GM21786 (cell line): ENCODE data around the gene LINGO4.
"Not testable (repeated sequence)": the region's sequence is repeated elsewhere in the genome, so short reads cannot be mapped to it uniquely, and the experiment has no call there.

Experiments
- ATAC-seq: cut with Tn5 transposase; IDR thresholded peaks from one replicate; pipeline ENCODE4 v1.9.1; 2021; ENCODE audit not compliant: unreplicated experiment

Gene LINGO4

GRCh38 chr1:151783796-151784195, 21.4 kb downstream of the LINGO4 start:
- ATAC-seq: no peak

- ATAC-seq: no peak
These were observed 22.5 kb downstream of the LINGO4 start for GRCh38 chr1:151782741-151783140.

- not testable (repeated sequence) for ATAC-seq
These were observed 23.2 kb downstream of the LINGO4 start for GRCh38 chr1:151782026-151782425.

DNA sequence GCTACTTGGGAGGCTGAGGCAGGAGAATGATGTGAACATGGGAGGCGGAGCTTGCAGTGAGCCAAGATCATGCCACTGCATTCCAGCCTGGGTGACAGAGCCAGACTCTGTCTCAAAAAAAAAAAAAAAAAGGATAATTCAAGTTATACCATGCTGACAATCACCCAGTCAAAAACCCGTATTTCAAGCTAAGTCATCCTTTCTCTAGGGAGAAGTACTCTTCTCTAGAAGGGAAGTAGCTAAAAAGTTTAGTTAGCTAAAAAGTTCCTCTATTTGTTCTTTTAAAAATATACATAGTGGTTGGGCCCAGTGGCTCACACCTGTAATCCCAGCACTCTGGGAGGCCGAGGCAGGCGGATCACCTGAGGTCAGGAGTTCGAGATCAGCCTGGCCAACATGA, 24.5 kb downstream of the LINGO4 start:
- not testable (repeated sequence) for ATAC-seq

- no peak for ATAC-seq
These were observed 25.4 kb downstream of the LINGO4 start for GRCh38 chr1:151779852-151780251.

- ATAC-seq: no peak
These were observed 27.9 kb downstream of the LINGO4 start for GRCh38 chr1:151777317-151777716.

DNA sequence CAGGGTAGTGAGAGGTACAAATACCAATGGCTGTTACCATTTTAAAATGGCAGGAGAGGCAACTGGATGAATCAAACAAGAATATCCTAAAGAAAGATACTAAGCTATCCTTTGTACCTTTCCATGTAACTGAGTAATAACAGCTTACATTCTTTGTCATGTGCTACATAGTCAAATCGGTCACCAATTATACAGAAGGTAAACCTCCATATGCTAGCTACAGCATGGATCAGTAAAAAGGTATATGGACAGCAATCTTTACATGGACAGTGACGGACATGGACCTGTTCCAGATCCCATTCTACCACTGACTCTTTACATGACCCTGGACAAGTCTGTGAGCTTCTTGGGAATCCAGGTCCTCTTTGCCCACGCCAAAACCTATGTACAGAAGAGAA, 28.6 kb downstream of the LINGO4 start:
- ATAC-seq: no peak

DNA sequence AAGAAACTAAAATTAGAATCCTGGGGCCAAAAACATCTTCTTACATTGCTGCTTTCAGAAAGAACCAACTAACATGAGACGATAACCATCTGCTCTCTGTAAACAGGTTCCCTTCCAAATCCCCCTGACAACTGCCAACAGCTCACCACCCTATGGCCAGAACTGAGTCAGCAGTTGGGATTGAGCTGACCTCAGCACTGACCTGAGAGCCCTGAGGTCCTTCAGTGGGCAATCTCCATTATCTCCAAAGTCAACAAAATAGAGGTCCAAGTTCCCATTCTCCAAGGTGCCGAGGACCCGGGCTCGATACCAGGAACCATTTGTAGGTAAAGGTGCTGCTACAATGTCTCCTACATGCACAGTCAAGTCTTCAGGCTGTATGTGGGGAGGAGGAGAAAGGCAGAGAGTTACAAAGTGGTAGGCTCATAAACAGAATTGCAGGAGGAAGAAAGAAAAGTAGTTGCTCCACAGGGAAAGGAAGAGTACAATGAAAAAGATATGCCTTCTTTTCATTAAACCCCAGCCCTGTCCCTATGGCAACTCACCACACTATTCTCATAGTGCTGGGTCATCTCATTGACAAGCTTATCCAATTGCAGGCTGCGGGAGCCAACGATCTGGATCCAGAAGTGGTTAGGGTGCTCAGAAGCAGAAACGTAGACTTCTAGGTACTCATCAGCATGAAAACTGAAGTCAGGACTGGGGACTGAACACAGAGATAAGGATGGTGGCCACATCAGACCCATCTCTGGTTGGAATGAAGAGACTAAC, 29.1 kb downstream of the LINGO4 start:
- ATAC-seq: no peak

DNA sequence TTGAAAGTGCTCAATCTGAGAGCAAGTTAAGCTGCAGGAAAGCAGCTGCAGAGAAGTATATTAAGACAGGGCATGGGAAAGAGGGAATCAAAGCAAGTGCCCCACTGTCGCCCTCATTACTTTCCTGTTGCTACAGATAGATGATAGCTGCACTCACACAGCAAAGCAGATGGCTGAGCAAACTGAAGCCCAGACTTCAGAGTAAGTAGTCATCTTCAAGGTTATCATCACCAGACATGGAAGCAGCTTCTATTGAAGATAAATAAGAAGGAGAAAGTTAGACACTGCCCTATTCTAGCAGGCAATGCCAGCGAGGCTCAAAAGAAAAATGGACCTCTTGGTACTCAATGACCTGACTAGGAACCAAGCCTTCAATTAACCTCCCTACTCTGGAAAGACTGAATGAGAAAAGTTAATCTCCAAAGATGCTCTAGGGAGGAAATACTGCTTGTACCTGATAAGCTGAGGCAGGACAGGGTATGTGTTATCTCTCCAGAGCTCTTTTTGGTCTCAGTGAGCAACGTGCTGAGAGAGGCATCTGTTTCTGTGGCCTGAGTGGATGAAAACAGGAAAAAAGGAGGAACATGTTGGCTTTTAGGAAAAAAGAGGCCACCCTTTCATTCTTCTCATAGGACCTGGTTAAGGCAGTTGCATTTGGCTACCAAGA, 30.8 kb downstream of the LINGO4 start:
- no peak for ATAC-seq

- no peak for ATAC-seq
These were observed 31.5 kb downstream of the LINGO4 start for GRCh38 chr1:151773702-151774101.

DNA sequence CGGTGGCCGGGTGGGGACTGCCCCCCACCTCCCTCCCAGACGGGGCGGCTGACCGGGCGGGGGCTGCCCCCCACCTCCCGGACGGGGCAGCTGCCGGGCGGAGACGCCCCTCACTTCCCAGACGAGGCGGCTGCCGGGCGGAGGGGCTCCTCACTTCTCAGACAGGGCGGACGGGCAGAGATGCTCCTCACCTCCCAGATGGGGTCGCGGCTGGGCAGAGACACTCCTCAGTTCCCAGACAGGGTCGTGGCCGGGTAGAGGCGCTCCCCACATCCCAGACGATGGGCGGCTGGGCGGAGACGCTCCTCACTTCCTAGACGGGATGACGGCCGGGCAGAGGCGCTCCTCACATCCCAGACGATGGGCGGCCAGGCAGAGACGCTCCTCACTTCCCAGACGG, 35.9 kb downstream of the LINGO4 start:
- ATAC-seq: not testable (repeated sequence)

- ATAC-seq: not testable (repeated sequence)
These were observed 36.7 kb downstream of the LINGO4 start for GRCh38 chr1:151768351-151769066.

GRCh38 chr1:151763990-151764389, 41.2 kb downstream of the LINGO4 start:
- ATAC-seq: no peak

GRCh38 chr1:151762941-151763921, 42.0 kb downstream of the LINGO4 start, which contains the start of gene MRPL9:
Gene MRPL9, minus strand, starts transcription at chr1:151763496. Its CDS starts 17 bp downstream, at chr1:151763479.
- peak; percentile 89 for ATAC-seq

GRCh38 chr1:151760597-151761385, 44.4 kb downstream of the LINGO4 start:
- no peak for ATAC-seq

DNA sequence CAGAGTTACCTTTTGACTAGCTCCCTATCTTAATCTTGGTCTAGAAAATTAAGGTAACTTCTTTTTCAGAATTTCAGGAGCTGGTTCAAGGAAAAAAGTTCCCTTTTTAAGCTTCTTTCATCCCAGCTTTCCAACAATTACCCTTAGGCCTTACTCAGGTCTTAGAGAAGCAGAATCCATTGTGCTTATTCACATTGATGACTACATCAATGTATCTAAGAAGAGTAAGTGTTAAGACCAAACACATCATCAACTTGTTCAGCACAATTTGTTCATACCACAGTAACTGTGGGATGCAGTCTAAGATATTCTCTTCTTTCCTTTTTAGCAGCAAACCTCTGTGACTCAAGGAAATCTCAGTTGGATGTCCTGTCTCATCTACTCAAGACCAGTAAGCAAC, 46.0 kb downstream of the LINGO4 start:
- ATAC-seq: no peak

DNA sequence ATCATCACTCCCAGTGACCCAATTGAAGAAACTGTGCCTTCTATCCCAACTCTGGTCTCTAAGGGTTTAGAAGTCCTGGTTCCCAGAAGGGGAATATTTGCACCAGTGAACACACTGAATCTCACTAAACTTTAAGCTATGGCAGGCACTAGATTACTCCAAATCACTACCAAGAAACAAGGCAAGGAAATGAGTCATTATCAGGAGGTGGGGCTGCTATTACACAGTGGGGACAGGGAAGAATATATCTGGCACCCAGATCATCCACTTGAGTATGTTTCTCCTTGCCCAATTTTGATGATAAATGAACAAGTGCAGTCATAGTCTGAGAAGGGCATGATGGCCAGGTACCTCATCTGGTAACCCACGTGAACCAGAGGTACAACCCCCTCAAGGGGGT, 48.9 kb downstream of the LINGO4 start:
- ATAC-seq: no peak
